ENCODE results near the gene ZBTB7B.

The ZBTB7B gene

GRCh38 chr1:154999571-155000410, 2.8 kb upstream of the ZBTB7B start:
- TF ChIP-seq CTCF (IDR thresholded peaks at IDR 0.05; ENCODE audit: unreplicated experiment in 3 of 3) = no peak
- H3K4me1 Mint-ChIP-seq = peaks cover 29% of the 10 kb centered on the region
- H3K36me3 Mint-ChIP-seq (ENCODE audit: low read depth) = no peaks in the 10 kb centered on the region
- no peaks in the 10 kb centered on the region for H3K27me3 Mint-ChIP-seq (ENCODE audit: low read depth)
- no peaks in the 10 kb centered on the region for H3K9me3 Mint-ChIP-seq
- H3K4me3 Mint-ChIP-seq = peak overlapping the region; percentile 88 to 97 (median 95)
- H3K27ac Mint-ChIP-seq = peak overlapping the region; percentile 98 to 99 (median 98)

- Mint-ChIP-seq H3K4me1 (peaks cover 29% of the 10 kb centered on the region), H3K27me3 (ENCODE audit: low read depth) (no peaks in the 10 kb centered on the region), H3K9me3 (no peaks in the 10 kb centered on the region), H3K4me3 (peak overlapping the region; percentile 88 to 97 (median 95)), H3K36me3 (ENCODE audit: low read depth) (no peaks in the 10 kb centered on the region), H3K27ac (peak overlapping the region; percentile 98 to 99 (median 98))
- no peak for TF ChIP-seq CTCF (IDR thresholded peaks at IDR 0.05; ENCODE audit: unreplicated experiment in 3 of 3)
Observed at GRCh38 chr1:155000411-155000725, 2.2 kb upstream of the ZBTB7B start.

GRCh38 chr1:155000726-155001424, 1.7 kb upstream of the ZBTB7B start:
- Mint-ChIP-seq H3K36me3 (ENCODE audit: low read depth) (no peaks in the 10 kb centered on the region), H3K9me3 (no peaks in the 10 kb centered on the region), H3K4me1 (peaks cover 27% of the 10 kb centered on the region), H3K27ac (peak overlapping the region; percentile 98 to 99 (median 98)), H3K27me3 (ENCODE audit: low read depth) (no peaks in the 10 kb centered on the region), H3K4me3 (peak overlapping the region; percentile 88 to 97 (median 95))
- no peak for TF ChIP-seq CTCF (IDR thresholded peaks at IDR 0.05; ENCODE audit: unreplicated experiment in 3 of 3)

GRCh38 chr1:155001425-155001674, 1.3 kb upstream of the ZBTB7B start:
- Mint-ChIP-seq H3K4me1 (peaks cover 24% of the 10 kb centered on the region), H3K27me3 (ENCODE audit: low read depth) (no peaks in the 10 kb centered on the region), H3K27ac (peak overlapping the region in 2 of 3 experiments; percentile 64 to 98), H3K36me3 (ENCODE audit: low read depth) (no peaks in the 10 kb centered on the region), H3K4me3 (peak overlapping the region; percentile 88 to 93 (median 90)), H3K9me3 (no peaks in the 10 kb centered on the region)
- no peak for TF ChIP-seq CTCF (IDR thresholded peaks at IDR 0.05; ENCODE audit: unreplicated experiment in 3 of 3)

- peak overlapping the region; percentile 88 to 93 (median 92) for H3K4me3 Mint-ChIP-seq
- no peaks in the 10 kb centered on the region for H3K27me3 Mint-ChIP-seq (ENCODE audit: low read depth)
- peak overlapping the region; percentile 75 to 98 (median 83) for H3K27ac Mint-ChIP-seq
- no peaks in the 10 kb centered on the region for H3K36me3 Mint-ChIP-seq (ENCODE audit: low read depth)
- H3K4me1 Mint-ChIP-seq = peaks cover 28% of the 10 kb centered on the region
- no peaks in the 10 kb centered on the region for H3K9me3 Mint-ChIP-seq
- TF ChIP-seq CTCF (IDR thresholded peaks at IDR 0.05; ENCODE audit: unreplicated experiment in 3 of 3) = peak; percentile 21 to 57 (median 24)
Observed at GRCh38 chr1:155001675-155002463, 733 bp upstream of the ZBTB7B start.

All from nephron (organoid).